ENCODE results near the gene SIM2. TPM values are rescaled to one million over a fixed set of nuclear protein-coding genes. Genes with fewer than 3 reads are reported as not detected.

The SIM2 gene
- total RNA-seq, 4 donors from 2014 or later: 0.47 to 2.3 TPM; not detected in 2

DNA sequence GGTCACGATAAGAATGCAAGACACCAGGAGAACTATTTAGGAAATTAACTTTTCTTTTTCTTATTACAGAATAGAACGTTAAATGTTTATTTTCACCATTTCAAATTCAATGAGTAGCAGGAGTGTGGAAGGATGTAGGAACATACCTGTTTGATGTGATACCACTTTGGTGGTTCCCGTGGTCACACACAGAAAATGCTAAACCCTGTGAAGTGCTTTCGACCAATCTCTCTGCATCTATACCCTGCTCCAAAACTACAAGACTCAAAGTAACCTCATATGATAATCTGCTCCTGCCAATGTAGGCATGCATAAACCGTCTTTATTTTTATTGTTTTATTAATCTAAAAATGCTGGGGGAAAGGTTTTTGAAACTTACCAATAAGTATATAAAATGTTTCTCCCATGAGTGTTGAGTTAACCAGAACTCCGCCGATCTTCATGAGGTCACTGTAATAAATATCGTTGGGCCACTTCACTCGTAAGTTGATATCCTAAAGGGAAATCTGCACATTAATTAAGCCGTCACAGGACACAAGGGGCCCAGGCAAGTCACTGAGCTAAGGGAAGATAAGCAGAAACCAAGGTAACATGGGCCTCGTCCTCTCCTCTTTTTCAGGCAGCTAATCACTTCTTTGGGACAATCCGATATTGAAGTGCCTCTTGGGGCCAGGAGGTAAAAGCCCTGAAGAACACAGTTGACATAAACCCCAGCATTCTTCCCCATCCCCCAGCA is 60.6 kb downstream of the SIM2 start:
- H3K27ac ChIP-seq: no peak overlapping the region
- no peaks in the 10 kb centered on the region for H3K9me3 ChIP-seq
- H3K36me3 ChIP-seq: peaks cover 0 to 80% of the 10 kb centered on the region in 2 donors
- ATAC-seq: no peak
- H3K4me1 ChIP-seq: no peaks in the 10 kb centered on the region
- H3K27me3 ChIP-seq: no peaks in the 10 kb centered on the region
- 81% methylated on average over 10 to 12 of the region's 12 CpGs for WGBS, 2 donors (ENCODE audit: low coverage in 1 of 2)
- H3K4me3 ChIP-seq: no peak overlapping the region
- TF ChIP-seq, protein P1, sequence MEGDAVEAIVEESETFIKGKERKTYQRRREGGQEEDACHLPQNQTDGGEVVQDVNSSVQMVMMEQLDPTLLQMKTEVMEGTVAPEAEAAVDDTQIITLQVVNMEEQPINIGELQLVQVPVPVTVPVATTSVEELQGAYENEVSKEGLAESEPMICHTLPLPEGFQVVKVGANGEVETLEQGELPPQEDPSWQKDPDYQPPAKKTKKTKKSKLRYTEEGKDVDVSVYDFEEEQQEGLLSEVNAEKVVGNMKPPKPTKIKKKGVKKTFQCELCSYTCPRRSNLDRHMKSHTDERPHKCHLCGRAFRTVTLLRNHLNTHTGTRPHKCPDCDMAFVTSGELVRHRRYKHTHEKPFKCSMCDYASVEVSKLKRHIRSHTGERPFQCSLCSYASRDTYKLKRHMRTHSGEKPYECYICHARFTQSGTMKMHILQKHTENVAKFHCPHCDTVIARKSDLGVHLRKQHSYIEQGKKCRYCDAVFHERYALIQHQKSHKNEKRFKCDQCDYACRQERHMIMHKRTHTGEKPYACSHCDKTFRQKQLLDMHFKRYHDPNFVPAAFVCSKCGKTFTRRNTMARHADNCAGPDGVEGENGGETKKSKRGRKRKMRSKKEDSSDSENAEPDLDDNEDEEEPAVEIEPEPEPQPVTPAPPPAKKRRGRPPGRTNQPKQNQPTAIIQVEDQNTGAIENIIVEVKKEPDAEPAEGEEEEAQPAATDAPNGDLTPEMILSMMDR (IDR thresholded peaks at IDR 0.05): no peak
- TF ChIP-seq POLR2AphosphoS5 (IDR thresholded peaks at IDR 0.05): no peak
- TF ChIP-seq EP300 (IDR thresholded peaks at IDR 0.05): no peak
- TF ChIP-seq POLR2A (IDR thresholded peaks at IDR 0.05): no peak

DNA sequence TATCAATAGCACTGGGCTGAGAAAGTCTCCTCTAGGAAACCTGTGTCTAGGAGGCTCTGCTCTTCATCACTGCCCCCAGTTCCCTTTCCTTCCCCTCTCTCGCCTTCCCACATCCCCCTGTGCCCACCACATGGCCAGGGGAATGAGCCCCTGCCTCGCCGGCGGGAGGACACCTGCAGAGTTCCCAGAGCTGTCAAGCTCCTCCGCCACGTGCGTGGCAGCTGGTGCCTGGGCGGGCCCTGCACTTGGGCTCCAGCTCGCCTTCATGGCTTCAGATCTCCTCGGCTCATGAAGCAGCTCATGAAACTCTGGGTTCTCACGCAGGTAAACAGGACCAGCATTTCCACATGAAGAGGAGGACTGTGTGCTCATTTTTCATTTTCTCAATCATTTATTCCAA is 62.8 kb downstream of the SIM2 start:
- no peak overlapping the region for H3K4me3 ChIP-seq
- H3K27ac ChIP-seq: no peak overlapping the region
- ATAC-seq: no peak
- TF ChIP-seq EP300 (IDR thresholded peaks at IDR 0.05): no peak
- TF ChIP-seq POLR2AphosphoS5 (IDR thresholded peaks at IDR 0.05): no peak
- TF ChIP-seq POLR2A (IDR thresholded peaks at IDR 0.05): no peak
- TF ChIP-seq, protein P1 (IDR thresholded peaks at IDR 0.05): no peak
- H3K4me1 ChIP-seq: no peaks in the 10 kb centered on the region
- peaks cover 0 to 74% of the 10 kb centered on the region in 2 donors for H3K36me3 ChIP-seq
- 88 to 100% methylated on average over 3 to 4 of the region's 11 CpGs for WGBS, 2 donors (ENCODE audit: low coverage in 1 of 2)
- no peaks in the 10 kb centered on the region for H3K27me3 ChIP-seq
- H3K9me3 ChIP-seq: no peaks in the 10 kb centered on the region

- H3K4me1 ChIP-seq: no peaks in the 10 kb centered on the region
- H3K4me3 ChIP-seq: no peak overlapping the region
- 87 to 98% methylated on average over 7 to 9 of the region's 9 CpGs for WGBS, 2 donors (ENCODE audit: low coverage in 1 of 2)
- TF ChIP-seq POLR2A (IDR thresholded peaks at IDR 0.05): no peak
- no peak for TF ChIP-seq EP300 (IDR thresholded peaks at IDR 0.05)
- no peak for TF ChIP-seq POLR2AphosphoS5 (IDR thresholded peaks at IDR 0.05)
- TF ChIP-seq, protein P1 (IDR thresholded peaks at IDR 0.05): no peak
- no peak overlapping the region for H3K27ac ChIP-seq
- no peaks in the 10 kb centered on the region for H3K27me3 ChIP-seq
- ATAC-seq: no peak
- H3K9me3 ChIP-seq: no peaks in the 10 kb centered on the region
- peaks cover 0 to 64% of the 10 kb centered on the region in 2 donors for H3K36me3 ChIP-seq
These were observed 63.7 kb downstream of the SIM2 start for GRCh38 chr21:36762642-36763041.

DNA sequence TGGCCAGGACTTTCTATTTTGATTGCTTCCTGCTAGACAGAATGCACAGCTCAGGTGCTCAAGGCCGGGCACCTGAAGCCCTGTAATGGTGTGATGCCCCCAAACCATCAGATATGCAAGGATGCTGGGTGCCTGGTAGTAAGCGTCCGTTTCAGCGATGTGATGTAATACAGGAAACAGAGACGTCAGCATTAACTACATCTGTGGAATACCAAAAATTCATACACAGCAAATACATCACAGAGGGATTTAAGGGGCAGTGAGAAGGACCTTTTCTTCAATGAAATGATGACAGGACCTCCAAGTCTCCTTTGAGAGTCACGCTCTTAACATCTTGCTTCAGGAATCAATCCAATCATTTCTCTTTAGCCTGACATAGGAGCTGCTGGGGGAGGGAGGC is 64.4 kb downstream of the SIM2 start:
- no peak for ATAC-seq
- no peak for TF ChIP-seq POLR2A (IDR thresholded peaks at IDR 0.05)
- TF ChIP-seq, protein P1 (IDR thresholded peaks at IDR 0.05): no peak
- no peak for TF ChIP-seq POLR2AphosphoS5 (IDR thresholded peaks at IDR 0.05)
- no peak for TF ChIP-seq EP300 (IDR thresholded peaks at IDR 0.05)
- no peaks in the 10 kb centered on the region for H3K27me3 ChIP-seq
- no peak overlapping the region for H3K4me3 ChIP-seq
- no peaks in the 10 kb centered on the region for H3K9me3 ChIP-seq
- no peaks in the 10 kb centered on the region for H3K4me1 ChIP-seq
- no peak overlapping the region for H3K27ac ChIP-seq
- whole genome bisulfite sequencing, 2 donors (ENCODE audit: low coverage in 1 of 2): 83 to 92% methylated on average over 2 of the region's 6 CpGs
- peaks cover 0 to 57% of the 10 kb centered on the region in 2 donors for H3K36me3 ChIP-seq

DNA sequence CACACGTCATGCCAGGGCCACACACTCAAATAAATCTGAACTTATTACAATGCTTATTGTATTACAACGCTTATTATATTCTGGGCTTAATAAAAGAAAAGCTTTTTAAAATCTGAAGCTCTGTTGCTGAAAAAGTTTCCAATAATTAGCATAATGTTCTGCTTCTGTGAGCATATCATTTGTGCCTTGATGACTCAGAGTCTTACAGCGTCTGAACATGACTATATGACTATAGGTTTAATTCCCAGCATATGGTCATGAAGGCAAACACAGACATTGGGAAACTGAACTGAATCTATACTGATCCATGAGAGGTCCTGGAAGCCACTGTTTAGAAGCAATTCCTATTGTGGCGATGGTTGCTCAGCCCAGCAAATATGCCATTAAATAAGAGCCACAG is 66.3 kb downstream of the SIM2 start:
- H3K4me1 ChIP-seq: no peaks in the 10 kb centered on the region
- H3K9me3 ChIP-seq: no peaks in the 10 kb centered on the region
- no peak for TF ChIP-seq POLR2A (IDR thresholded peaks at IDR 0.05)
- TF ChIP-seq POLR2AphosphoS5 (IDR thresholded peaks at IDR 0.05): no peak
- TF ChIP-seq EP300 (IDR thresholded peaks at IDR 0.05): no peak
- TF ChIP-seq, protein P1 (IDR thresholded peaks at IDR 0.05): no peak
- H3K27ac ChIP-seq: no peak overlapping the region
- H3K36me3 ChIP-seq: peaks cover 0 to 38% of the 10 kb centered on the region in 2 donors
- 88 to 97% methylated on average over 4 of the region's 4 CpGs for WGBS, 2 donors (ENCODE audit: low coverage in 1 of 2)
- ATAC-seq: no peak
- no peak overlapping the region for H3K4me3 ChIP-seq
- no peaks in the 10 kb centered on the region for H3K27me3 ChIP-seq

Data from gastroesophageal sphincter (tissue), 4 donors.